DMS79 treated with DMSO at 0.1 percent for 48 hours (cell line): ENCODE measurements around the gene OR8G5.
"Not testable (repeated sequence)": the region's sequence is repeated elsewhere in the genome, so short reads cannot be mapped to it uniquely, and the experiment has no call there.

Experiments used
- DNase-seq: peaks from one replicate; lab custom pipeline; 2025; lab: John Stamatoyannopoulos, UW

Gene OR8G5, protein sequence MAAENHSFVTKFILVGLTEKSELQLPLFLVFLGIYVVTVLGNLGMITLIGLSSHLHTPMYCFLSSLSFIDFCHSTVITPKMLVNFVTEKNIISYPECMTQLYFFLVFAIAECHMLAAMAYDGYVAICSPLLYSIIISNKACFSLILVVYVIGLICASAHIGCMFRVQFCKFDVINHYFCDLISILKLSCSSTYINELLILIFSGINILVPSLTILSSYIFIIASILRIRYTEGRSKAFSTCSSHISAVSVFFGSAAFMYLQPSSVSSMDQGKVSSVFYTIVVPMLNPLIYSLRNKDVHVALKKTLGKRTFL

DNA sequence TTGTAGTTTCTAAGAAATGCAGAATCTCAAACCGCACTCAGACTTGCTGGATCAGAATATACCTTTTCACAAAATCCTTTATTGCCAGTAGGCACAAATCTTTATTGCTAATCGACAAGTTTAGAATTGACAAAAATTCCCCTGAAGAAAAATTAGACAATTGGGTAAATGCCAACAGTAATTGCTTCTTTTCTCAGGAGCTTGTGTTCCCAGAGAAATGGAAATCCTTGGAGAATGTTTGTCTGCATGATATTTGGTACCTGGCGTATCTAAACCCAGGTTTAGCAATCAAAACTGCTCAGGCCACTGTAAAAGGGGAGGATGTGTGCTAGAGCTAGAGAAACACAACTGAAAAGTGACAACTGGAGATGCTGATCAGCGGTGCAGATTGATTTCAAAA lies at the start of gene OR8G5:
Gene OR8G5 (plus strand): TSS at position 301 of the 400 bp plus-strand sequence. CDS start 8,556 bp downstream, outside the sequence.
- no peak for DNase-seq

- no peak for DNase-seq
These were observed 48.9 kb upstream of the OR8G5 start for GRCh38 chr11:124207102-124207792.

DNA sequence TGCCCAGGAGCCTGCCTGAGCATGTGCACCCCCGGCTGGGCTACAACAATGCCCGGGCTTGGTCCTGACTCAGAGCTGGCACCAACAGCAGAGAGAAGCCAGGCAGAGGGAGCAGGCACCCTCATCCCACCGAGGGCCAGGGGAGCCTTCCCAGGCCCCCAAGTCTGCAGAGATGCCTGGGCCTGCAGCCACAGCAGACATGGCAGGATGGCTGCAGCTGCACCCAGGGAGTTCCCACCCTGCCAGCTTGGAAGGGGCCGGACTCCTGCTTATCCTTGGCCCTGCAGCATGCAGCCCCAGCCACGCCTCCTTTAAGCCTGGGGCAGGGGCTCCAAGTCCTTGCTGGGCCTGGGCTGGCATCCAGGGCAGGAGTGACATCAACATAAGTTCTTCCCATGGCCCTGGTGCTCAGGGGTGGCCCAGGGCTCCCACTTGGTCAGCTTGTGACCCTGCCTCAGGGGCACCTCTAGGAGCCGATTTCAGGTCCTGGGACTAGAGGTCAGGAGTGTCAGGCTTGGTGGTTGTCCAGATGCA lies 46.3 kb upstream of the OR8G5 start:
- no peak for DNase-seq

GRCh38 chr11:124210421-124210820 lies 45.8 kb upstream of the OR8G5 start:
- DNase-seq, result no peak

DNA sequence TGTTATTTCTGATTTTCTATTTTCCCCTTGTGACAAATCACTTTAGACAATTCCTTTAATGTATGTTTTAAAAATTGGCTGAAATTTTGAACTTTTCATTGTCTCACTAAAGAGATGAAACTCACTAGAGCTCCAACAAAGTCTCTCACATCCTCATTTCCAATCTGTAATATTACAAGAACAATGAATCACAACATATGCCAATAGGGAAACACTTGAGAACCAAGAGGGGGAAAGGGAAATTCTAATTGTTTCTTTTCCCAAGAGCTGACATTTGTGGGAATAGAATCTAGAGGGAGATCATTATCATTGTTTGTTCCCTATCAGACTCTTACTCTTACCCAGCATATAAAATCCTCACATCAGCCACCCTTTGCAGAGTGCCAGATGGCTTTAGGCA lies 44.9 kb upstream of the OR8G5 start:
- no peak for DNase-seq

DNA sequence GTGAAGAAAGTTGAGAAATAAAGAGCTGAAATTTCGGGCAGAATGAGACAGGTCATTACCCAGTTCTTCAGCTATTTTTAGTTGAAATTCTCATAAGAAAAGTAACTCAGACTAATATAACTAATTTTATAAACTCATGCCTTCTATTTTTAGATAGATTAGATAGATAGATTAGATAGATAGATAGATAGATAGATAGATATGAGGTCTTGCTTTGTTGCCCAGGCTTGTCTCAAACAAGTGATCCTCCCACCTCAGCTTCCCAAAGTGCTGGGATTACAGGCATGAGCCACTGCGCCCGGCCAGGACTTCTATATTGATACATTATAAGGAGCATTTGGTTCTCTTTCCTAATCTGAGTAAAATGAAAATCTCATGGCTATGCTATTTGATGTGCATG lies 42.1 kb upstream of the OR8G5 start:
- DNase-seq, result no peak

DNA sequence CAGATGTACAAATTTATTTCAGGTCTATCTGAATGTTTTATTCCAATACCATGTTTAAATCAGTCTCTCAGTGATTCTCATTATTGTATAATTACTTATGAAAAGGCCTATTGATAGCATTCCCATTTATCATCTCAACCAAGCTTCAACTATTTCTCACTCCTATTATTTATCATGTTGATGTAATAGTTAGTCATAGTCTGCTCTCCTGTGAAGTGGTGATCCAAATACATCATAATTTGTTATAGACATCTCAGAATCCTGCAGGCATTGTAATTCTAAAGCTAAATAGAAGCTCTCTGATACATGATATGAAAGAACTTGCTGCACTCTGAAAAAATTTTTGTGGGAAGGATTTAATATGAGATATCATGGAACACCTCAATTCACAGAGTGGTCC lies 37.0 kb upstream of the OR8G5 start:
- no peak for DNase-seq

GRCh38 chr11:124222407-124222806 lies 33.8 kb upstream of the OR8G5 start:
- DNase-seq, result no peak

DNA sequence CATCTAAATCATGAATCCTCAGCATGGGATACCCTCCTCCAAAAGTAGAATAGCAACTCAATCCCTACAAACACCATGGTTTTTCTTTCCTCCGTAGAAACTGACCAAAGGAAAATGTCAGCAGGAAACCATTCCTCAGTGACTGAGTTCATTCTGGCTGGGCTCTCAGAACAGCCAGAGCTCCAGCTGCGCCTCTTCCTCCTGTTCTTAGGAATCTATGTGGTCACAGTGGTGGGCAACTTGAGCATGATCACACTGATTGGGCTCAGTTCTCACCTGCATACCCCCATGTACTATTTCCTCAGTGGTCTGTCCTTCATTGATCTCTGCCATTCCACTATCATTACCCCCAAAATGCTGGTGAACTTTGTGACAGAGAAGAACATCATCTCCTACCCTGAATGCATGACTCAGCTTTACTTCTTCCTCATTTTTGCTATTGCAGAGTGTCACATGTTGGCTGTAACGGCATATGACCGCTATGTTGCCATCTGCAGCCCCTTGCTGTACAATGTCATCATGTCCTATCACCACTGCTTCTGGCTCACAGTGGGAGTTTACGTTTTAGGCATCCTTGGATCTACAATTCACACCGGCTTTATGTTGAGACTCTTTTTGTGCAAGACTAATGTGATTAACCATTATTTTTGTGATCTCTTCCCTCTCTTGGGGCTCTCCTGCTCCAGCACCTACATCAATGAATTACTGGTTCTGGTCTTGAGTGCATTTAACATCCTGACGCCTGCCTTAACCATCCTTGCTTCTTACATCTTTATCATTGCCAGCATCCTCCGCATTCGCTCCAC lies 31.4 kb upstream of the OR8G5 start:
- not testable (repeated sequence) for DNase-seq

GRCh38 chr11:124225471-124225870 lies 30.7 kb upstream of the OR8G5 start:
- DNase-seq, result no peak

GRCh38 chr11:124233376-124233775 lies 22.8 kb upstream of the OR8G5 start:
- no peak for DNase-seq

DNA sequence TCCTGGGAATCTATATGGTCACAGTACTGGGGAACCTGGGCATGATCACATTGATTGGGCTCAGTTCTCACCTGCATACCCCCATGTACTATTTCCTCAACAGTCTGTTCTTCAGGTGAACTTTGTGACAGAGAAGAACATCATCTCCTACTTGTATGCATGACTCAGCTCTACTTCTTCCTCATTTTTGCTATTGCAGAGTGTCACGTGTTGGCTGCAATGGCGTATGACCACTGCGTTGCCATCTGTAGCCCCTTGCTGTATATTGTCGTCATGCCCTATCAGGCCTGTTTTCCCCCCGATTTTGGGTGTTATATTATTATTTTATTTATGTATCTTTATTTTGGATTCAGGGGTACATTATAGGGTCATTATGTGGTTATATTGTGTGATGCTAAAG lies 17.7 kb upstream of the OR8G5 start:
- no peak for DNase-seq

- no peak for DNase-seq
These were observed 15.4 kb upstream of the OR8G5 start, which contains the start of gene OR8G1 for GRCh38 chr11:124240621-124241397. OR8G1 (plus strand) TSS chr11:124241095; CDS start chr11:124249676, 8,581 bp downstream.

DNA sequence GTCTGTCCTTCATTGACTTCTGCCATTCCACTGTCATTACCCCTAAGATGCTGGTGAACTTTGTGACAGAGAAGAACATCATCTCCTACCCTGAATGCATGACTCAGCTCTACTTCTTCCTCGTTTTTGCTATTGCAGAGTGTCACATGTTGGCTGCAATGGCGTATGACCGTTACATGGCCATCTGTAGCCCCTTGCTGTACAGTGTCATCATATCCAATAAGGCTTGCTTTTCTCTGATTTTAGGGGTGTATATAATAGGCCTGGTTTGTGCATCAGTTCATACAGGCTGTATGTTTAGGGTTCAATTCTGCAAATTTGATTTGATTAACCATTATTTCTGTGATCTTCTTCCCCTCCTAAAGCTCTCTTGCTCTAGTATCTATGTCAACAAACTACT lies 6.3 kb upstream of the OR8G5 start:
- not testable (repeated sequence) for DNase-seq

GRCh38 chr11:124265041-124265440 lies 8.9 kb downstream of the OR8G5 start:
- DNase-seq, result not testable (repeated sequence)

DNA sequence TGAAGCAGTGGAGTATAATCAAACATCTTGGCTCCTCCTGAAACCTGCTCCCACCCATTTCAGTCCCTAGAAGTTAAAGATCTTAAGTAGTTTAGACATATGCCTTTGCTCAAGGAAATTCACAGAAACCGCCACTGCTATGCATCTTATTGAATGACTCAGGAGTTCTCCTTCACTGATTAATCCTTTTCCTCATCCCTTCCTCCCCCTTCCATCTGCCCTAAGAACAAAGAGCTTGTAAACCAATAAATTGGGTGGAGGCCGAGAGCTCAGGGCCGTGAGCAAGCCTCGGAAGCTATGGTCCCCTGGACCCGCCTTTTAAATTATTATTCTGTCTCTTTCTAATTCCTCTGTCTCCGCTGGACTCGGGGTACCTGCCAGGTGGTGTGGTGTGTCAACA lies 14.7 kb downstream of the OR8G5 start:
- DNase-seq, result not testable (repeated sequence)

DNA sequence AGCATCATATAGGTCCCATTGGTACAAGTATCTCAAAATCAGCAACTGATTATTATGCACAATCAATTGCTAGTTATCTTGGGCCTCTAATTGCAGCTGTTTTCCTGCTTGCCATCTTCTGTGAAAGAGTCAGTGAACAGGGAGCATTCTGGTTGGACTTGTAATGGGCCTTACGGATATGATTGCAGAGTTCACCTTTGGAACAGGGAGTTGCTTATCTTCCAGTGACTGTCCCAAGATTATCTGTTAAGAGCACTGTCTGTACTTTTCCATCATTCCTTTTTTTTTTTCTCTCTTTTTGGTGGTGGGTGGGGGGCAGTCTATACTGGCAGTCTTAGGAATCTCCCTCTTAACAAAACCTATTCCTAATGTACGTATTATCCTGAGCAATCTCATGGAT lies 17.8 kb downstream of the OR8G5 start:
- no peak for DNase-seq

GRCh38 chr11:124276081-124276480 lies 19.9 kb downstream of the OR8G5 start:
- no peak for DNase-seq

GRCh38 chr11:124277207-124277606 lies 21.0 kb downstream of the OR8G5 start:
- DNase-seq, result no peak

GRCh38 chr11:124277804-124278203 lies 21.6 kb downstream of the OR8G5 start:
- no peak for DNase-seq

DNA sequence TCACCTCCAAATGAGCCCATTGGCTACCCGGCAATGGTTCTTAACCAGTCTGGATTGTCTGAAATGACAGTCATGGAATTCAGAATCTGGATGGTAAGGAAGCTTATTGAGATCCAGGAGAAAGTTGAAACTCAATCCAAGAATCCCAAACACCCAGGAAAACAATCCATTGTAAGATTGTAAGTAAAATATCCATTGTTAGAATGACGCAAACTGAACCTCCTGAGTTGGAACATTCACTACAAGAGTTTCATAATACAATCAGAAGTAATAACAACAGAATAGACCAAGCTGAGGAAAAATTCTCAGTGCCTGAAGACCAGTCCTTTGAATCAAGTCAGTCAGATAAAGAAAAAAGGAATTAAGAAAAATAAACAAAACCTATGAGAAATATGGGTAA lies 22.1 kb downstream of the OR8G5 start:
- DNase-seq, result no peak
